Measurements from ENCODE around the gene LYPD6.

The LYPD6 gene

GRCh38 chr2:149441255-149441654 is 110.9 kb downstream of the LYPD6 start:
- no peak for TF ChIP-seq GATA3 (IDR thresholded peaks at IDR 0.05; ENCODE audit: low read depth, low read length)
- no peak for TF ChIP-seq GATA2 (IDR thresholded peaks at IDR 0.05; ENCODE audit: low read depth, low read length)

- TF ChIP-seq GATA3 (IDR thresholded peaks at IDR 0.05; ENCODE audit: low read depth, low read length) (no peak), GATA2 (IDR thresholded peaks at IDR 0.05; ENCODE audit: low read depth, low read length) (no peak)
Observed at GRCh38 chr2:149442346-149442745, 112.0 kb downstream of the LYPD6 start.

GRCh38 chr2:149443150-149443549 is 112.8 kb downstream of the LYPD6 start:
- TF ChIP-seq GATA2 (IDR thresholded peaks at IDR 0.05; ENCODE audit: low read depth, low read length) = no peak
- TF ChIP-seq GATA3 (IDR thresholded peaks at IDR 0.05; ENCODE audit: low read depth, low read length) = no peak

DNA sequence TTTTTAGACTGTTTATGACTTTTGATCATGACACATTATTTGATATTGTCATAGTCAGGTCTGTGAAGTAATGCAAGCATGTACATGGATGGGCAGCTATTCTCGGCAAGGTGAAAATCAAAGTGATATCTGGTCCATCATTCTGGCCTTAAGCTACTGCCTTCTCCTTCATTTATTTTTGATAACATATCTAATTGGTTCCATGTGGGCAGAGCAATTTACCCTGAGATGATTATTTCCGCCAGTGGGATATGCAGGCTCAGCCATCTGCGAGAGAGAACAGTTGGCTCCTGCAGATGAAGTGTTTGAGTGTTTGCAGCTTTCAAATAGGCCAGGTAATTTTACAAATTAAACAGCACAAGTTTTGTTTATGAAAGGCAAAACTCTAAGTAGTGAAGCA is 116.4 kb downstream of the LYPD6 start:
- TF ChIP-seq GATA2 (IDR thresholded peaks at IDR 0.05; ENCODE audit: low read depth, low read length) (peak; percentile 94), GATA3 (IDR thresholded peaks at IDR 0.05; ENCODE audit: low read depth, low read length) (peak; percentile 94)

DNA sequence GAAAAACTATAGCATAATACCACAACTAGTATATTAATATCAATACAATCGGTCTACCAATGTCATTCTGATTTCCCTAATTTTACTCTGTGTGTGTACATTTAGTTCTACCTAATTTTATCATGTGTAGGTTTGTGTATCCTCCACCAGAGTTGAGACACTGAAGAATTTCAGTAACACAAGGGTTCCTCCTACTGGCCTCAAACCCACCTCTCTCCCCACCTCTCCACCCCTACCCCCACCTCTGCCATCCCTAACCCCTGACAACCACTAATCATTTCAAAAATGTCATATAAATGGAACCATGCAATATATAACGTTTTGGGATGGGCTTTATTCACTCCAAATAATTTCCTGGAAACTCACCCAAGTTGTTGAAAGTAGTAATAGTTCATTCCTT is 117.9 kb downstream of the LYPD6 start:
- TF ChIP-seq GATA2 (IDR thresholded peaks at IDR 0.05; ENCODE audit: low read depth, low read length) (no peak), GATA3 (IDR thresholded peaks at IDR 0.05; ENCODE audit: low read depth, low read length) (no peak)

DNA sequence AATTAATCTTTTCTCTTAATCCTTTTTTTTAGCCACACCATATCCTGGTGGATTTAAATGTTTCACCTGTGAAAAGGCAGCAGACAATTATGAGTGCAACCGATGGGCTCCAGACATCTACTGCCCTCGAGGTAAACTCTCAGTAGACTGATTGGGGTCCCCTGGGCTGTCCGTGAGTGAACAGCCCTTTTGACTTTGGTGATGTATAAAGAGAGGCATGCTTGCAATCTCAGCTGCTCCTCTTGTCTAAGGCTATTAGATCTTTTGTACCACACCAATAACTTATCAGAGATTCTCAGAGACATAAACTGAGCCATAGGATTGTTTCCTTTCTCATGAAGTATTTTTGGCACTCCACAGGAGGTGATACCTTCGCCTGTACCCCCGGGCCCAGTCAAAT is 118.6 kb downstream of the LYPD6 start:
- TF ChIP-seq GATA2 (IDR thresholded peaks at IDR 0.05; ENCODE audit: low read depth, low read length) = no peak
- TF ChIP-seq GATA3 (IDR thresholded peaks at IDR 0.05; ENCODE audit: low read depth, low read length) = no peak

- TF ChIP-seq GATA3 (IDR thresholded peaks at IDR 0.05; ENCODE audit: low read depth, low read length) (no peak), GATA2 (IDR thresholded peaks at IDR 0.05; ENCODE audit: low read depth, low read length) (peak; percentile 30; the same call in 1 of the 2 replicates)
Observed at GRCh38 chr2:149451417-149452165, 121.2 kb downstream of the LYPD6 start.

GRCh38 chr2:149456285-149456684 is 125.9 kb downstream of the LYPD6 start:
- TF ChIP-seq GATA2 (IDR thresholded peaks at IDR 0.05; ENCODE audit: low read depth, low read length) (no peak), GATA3 (IDR thresholded peaks at IDR 0.05; ENCODE audit: low read depth, low read length) (no peak)

DNA sequence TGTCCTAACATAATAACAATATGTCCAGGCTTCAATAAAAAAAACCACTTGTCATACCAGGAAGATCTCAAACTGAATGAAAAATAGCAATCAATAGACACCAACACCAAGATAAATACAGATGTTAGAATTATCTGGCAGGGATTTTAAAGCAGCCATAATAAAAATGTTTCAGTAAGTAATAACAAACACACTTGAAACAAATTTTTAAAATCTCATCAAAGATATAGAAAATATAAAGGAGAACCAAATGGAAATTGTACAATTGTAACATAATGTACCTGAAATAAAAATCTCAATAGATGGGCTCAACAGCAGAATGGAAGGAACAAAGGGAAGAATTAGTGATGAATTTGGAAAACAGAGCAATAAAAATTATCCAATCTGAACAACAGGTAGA is 128.1 kb downstream of the LYPD6 start:
- no peak for TF ChIP-seq GATA3 (IDR thresholded peaks at IDR 0.05; ENCODE audit: low read depth, low read length)
- no peak for TF ChIP-seq GATA2 (IDR thresholded peaks at IDR 0.05; ENCODE audit: low read depth, low read length)

DNA sequence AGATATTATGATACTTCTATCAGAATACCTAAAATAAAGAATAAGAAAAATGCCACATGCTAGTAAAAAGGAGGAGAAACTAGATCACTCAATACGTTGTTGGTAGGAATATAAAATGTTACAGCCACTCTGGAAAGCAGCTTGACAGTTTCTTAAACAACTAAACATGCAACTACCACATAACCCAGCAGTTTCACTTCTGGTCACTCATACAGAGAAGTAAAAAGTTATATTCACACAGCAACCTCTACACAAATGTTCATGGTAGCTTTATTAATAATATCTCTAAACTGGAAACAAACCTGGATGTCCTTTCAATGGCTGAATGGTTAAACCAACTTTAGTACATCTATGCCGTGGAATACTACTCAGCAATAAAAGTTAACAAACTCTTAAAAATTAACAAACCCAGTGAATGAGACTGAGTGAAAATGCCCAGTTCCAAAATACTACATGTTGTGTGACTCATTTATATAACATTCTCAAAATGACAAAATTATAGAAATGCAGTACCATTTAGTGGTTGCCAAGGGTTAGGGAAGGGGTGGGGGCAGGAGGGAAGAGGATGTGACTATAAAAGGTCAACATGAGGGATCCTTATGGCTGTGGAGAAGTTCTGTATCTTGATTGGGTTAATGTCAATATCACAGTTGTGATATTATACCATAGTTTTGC is 133.1 kb downstream of the LYPD6 start:
- TF ChIP-seq GATA3 (IDR thresholded peaks at IDR 0.05; ENCODE audit: low read depth, low read length) (no peak), GATA2 (IDR thresholded peaks at IDR 0.05; ENCODE audit: low read depth, low read length) (no peak)

DNA sequence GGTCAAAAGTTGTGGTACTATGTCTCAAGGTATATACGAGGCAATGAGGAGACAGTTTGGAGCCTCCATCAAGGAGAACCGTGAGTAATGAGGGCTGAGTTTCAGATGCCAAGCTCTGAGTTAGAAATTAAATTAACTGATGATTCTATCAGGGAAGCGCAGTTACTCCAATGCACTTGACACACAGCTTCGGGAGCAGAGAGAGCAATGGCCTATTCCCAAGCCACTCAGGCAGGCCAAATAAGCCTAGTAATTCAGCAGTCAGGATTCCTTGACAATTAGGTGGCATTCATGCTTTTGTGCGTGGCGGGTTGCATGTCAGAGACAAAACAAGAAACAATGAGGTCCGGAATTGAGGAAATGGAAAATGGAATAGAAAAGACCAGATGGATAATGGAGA is 134.0 kb downstream of the LYPD6 start:
- TF ChIP-seq GATA3 (IDR thresholded peaks at IDR 0.05; ENCODE audit: low read depth, low read length) (no peak), GATA2 (IDR thresholded peaks at IDR 0.05; ENCODE audit: low read depth, low read length) (no peak)

- no peak for TF ChIP-seq GATA3 (IDR thresholded peaks at IDR 0.05; ENCODE audit: low read depth, low read length)
- no peak for TF ChIP-seq GATA2 (IDR thresholded peaks at IDR 0.05; ENCODE audit: low read depth, low read length)
Observed at GRCh38 chr2:149465873-149466272, 135.5 kb downstream of the LYPD6 start.

GRCh38 chr2:149466635-149467034 is 136.2 kb downstream of the LYPD6 start:
- peak; percentile 85 for TF ChIP-seq GATA3 (IDR thresholded peaks at IDR 0.05; ENCODE audit: low read depth, low read length)
- peak; percentile 91 for TF ChIP-seq GATA2 (IDR thresholded peaks at IDR 0.05; ENCODE audit: low read depth, low read length)

GRCh38 chr2:149467436-149467835 is 137.0 kb downstream of the LYPD6 start:
- TF ChIP-seq GATA3 (IDR thresholded peaks at IDR 0.05; ENCODE audit: low read depth, low read length) (no peak), GATA2 (IDR thresholded peaks at IDR 0.05; ENCODE audit: low read depth, low read length) (no peak)

DNA sequence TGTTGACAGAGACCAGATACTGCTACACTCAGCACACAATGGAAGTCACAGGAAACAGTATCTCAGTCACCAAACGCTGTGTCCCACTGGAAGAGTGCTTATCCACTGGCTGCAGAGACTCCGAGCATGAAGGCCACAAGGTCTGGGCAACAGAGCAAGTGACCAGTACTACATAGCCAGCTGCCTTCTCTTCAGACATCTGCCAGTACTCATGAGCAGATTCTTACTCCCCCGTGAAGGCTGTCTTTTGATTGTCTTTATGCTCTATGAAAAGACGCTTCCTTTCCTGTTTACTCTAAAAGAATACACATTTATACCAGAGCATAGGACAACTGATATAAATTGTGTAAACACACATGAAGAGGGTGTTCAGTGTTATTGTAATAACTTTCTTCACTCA is 138.2 kb downstream of the LYPD6 start:
- TF ChIP-seq GATA3 (IDR thresholded peaks at IDR 0.05; ENCODE audit: low read depth, low read length) (no peak), GATA2 (IDR thresholded peaks at IDR 0.05; ENCODE audit: low read depth, low read length) (no peak)
